HL-60 (cell line): Measurements from ENCODE around the gene KRT74.

Experiments used
- CTCF ChIP-seq: IDR thresholded peaks from one replicate; pipeline ENCODE4 v1.5.1; 2011; ENCODE audit warnings: low read length, control low read depth, inconsistent platforms; ENCODE audit not compliant: insufficient read depth
- GABPA ChIP-seq: IDR thresholded peaks from 2 replicates; pipeline ENCODE4 v1.6.1; 2012; ENCODE audit warnings: low read depth
- POLR2AphosphoS5 ChIP-seq: IDR thresholded peaks from 2 replicates; pipeline ENCODE4 v1.6.1; 2012; ENCODE audit warnings: low read depth
- REST ChIP-seq: IDR thresholded peaks from 2 replicates; pipeline ENCODE4 v1.6.1; 2012; ENCODE audit warnings: low read depth; ENCODE audit not compliant: insufficient replicate concordance
- SPI1 ChIP-seq: IDR thresholded peaks from 2 replicates; pipeline ENCODE4 v1.6.1; 2012; ENCODE audit warnings: low read depth, mild to moderate bottlenecking, borderline replicate concordance

GRCh38 chr12:52617403-52617785 lies 43.8 kb upstream of the KRT74 start:
- TF ChIP-seq POLR2AphosphoS5: no peak
- no peak for TF ChIP-seq CTCF
- no peak for TF ChIP-seq REST
- TF ChIP-seq GABPA: no peak
- no peak for TF ChIP-seq SPI1
